GM12878 (cell line): ENCODE results near the gene ABCG2. TPM values are rescaled to one million over a fixed set of nuclear protein-coding genes. Genes with fewer than 3 reads are reported as not detected.
"Not testable (repeated sequence)": the region's sequence is repeated elsewhere in the genome, so short reads cannot be mapped to it uniquely, and the experiment has no call there.

ENCODE experiments used
- ATAC-seq: fragments of 200-7000 bp; cut with Tn5 transposase; 3 replicates; pipeline ENCODE4 v1.9.1; 2020; ENCODE audit warnings: mild to moderate bottlenecking, moderate library complexity
- BruUV-seq: library from RNA; stranded (reverse); fragments of 400-500 nt; replicated peaks from 2 replicates; lab custom pipeline; 2021; lab: Mats Ljungman, UMichigan
- CTCF ChIA-PET: fragments of 300-600 bp; sonication (Branson Sonifier 250); formaldehyde crosslinking; extraction: SDS; loops from one replicate; lab custom pipeline; 2021; ENCODE audit warnings: inconsistent platforms; lab: Yijun Ruan, JAX
- POLR2A ChIA-PET: fragments of 350-600 bp; formaldehyde crosslinking; extraction: SDS; loops from one replicate; lab custom pipeline; 2021; ENCODE audit warnings: inconsistent platforms; lab: Charles Lee
- RAD21 ChIA-PET: fragments of 300-600 bp; sonication (Branson Sonifier 250); formaldehyde crosslinking; loops from one replicate; lab custom pipeline; 2023; ENCODE audit warnings: antibody characterized with exemption; ENCODE audit not compliant: unreplicated experiment; lab: Charles Lee
- SMC1A ChIA-PET: fragments of 300-600 bp; sonication (Branson Sonifier 250); formaldehyde crosslinking; loops from one replicate; lab custom pipeline; 2023; ENCODE audit not compliant: unreplicated experiment, uncharacterized antibody; lab: Charles Lee
- DNase-seq: peaks from one replicate; pipeline ENCODE4 v3.0.0-alpha.2; 2011; ENCODE audit warnings: low read depth, low spot score
- FAIRE-seq: peaks from 3 replicates; lab custom pipeline; 2011; peaks lifted over from hg19 to GRCh38; lab: Jason Lieb, UNC
- H2AFZ ChIP-seq: 2 replicates; pipeline ENCODE4 v1.6.0; 2011; ENCODE audit warnings: low read depth, low read length, control low read depth; ENCODE audit not compliant: control insufficient read depth
- H3K27ac ChIP-seq: 2 replicates; pipeline ENCODE4 v1.5.1; 2011; ENCODE audit warnings: control low read depth; ENCODE audit not compliant: control insufficient read depth, insufficient read depth
- H3K27me3 ChIP-seq, 2 experiments: replicated peaks in 1 of 2; 2 replicates each; pipeline versions ENCODE4 v1.6.0 to v1.6.1; 2011; ENCODE audit warnings: low read length in 1 of 2; ENCODE audit not compliant: control insufficient read depth in 2 of 2, insufficient read depth in 2 of 2
- H3K36me3 ChIP-seq, 2 experiments: 2 replicates each; pipeline ENCODE4 v1.5.1; 2011; ENCODE audit warnings: low read length in 1 of 2; ENCODE audit not compliant: control insufficient read depth in 2 of 2, insufficient read depth in 2 of 2
- H3K4me1 ChIP-seq: 2 replicates; pipeline ENCODE4 v1.6.1; 2011; ENCODE audit warnings: mild to moderate bottlenecking, low read length, moderate library complexity, mixed read lengths; ENCODE audit not compliant: control insufficient read depth, insufficient read depth
- H3K4me2 ChIP-seq: 2 replicates; pipeline ENCODE4 v1.6.0; 2011; ENCODE audit warnings: control low read depth; ENCODE audit not compliant: control insufficient read depth, insufficient read depth
- H3K4me3 ChIP-seq: fragments of 200-600 bp; sonication (generic); 2 replicates; pipeline ENCODE4 v1.5.1; 2016
- H3K79me2 ChIP-seq: 2 replicates; pipeline ENCODE4 v1.6.0; 2011; ENCODE audit warnings: low read length; ENCODE audit not compliant: control insufficient read depth, insufficient read depth
- H3K9ac ChIP-seq: 2 replicates; pipeline ENCODE4 v1.8.0; 2011; ENCODE audit warnings: low read length, control low read depth, mixed read lengths; ENCODE audit not compliant: control insufficient read depth, insufficient read depth
- H3K9me3 ChIP-seq: replicated peaks from 3 replicates; pipeline ENCODE4 v1.5.1; 2011; ENCODE audit warnings: mild to moderate bottlenecking, low read length; ENCODE audit not compliant: control insufficient read depth, insufficient read depth
- H4K20me1 ChIP-seq: 2 replicates; pipeline ENCODE4 v1.6.0; 2011; ENCODE audit not compliant: control insufficient read depth, insufficient read depth
- BRCA1 ChIP-seq: IDR thresholded peaks from 2 replicates; pipeline ENCODE4 v1.6.1; 2011; ENCODE audit warnings: low read depth, low read length, improper control_type of control experiment
- MXI1 ChIP-seq: fragments of 150-350 bp; IDR thresholded peaks from 2 replicates; pipeline ENCODE4 v1.6.1; 2011; ENCODE audit warnings: low read depth, mild to moderate bottlenecking, inconsistent platforms, low read length, improper control_type of control experiment
- NFYB ChIP-seq: IDR thresholded peaks from 2 replicates; pipeline ENCODE4 v1.6.1; 2011; ENCODE audit warnings: low read depth, mild to moderate bottlenecking, low read length, improper control_type of control experiment, moderate library complexity; ENCODE audit not compliant: insufficient read depth
- NRF1 ChIP-seq: conservative IDR thresholded peaks from 2 replicates; pipeline ENCODE4 v1.6.1; 2011; ENCODE audit warnings: mild to moderate bottlenecking, low read depth, low read length, improper control_type of control experiment
- POLR2AphosphoS5 ChIP-seq: IDR thresholded peaks from 2 replicates; pipeline ENCODE4 v1.6.1; 2011; ENCODE audit warnings: mild to moderate bottlenecking, low read length, inconsistent platforms
- RB1 ChIP-seq: fragments of 450-650 bp; formaldehyde crosslinking; IDR thresholded peaks from 2 replicates; pipeline ENCODE4 v1.6.1; 2017; ENCODE audit warnings: mild to moderate bottlenecking, borderline replicate concordance
- RUNX3 ChIP-seq: IDR thresholded peaks from 2 replicates; pipeline ENCODE4 v1.6.1; 2012; ENCODE audit warnings: low read length, inconsistent platforms
- SMARCA5 ChIP-seq: fragments of 450-650 bp; IDR thresholded peaks from 2 replicates; pipeline ENCODE4 v1.6.1; 2017; ENCODE audit warnings: mild to moderate bottlenecking
- SRF ChIP-seq, 2 experiments: IDR thresholded peaks; 2 replicates each; pipeline ENCODE4 v1.6.1; 2011; ENCODE audit warnings: low read depth in 2 of 2, low read length in 2 of 2, mild to moderate bottlenecking in 1 of 2, moderate library complexity in 1 of 2
- YY1 ChIP-seq: IDR thresholded peaks from 2 replicates; pipeline ENCODE4 v1.6.1; 2011; ENCODE audit warnings: low read depth, mild to moderate bottlenecking, low read length
- ZNF384 ChIP-seq: IDR thresholded peaks from 2 replicates; pipeline ENCODE4 v1.6.1; 2012; ENCODE audit warnings: low read depth, mild to moderate bottlenecking, low read length, improper control_type of control experiment, borderline replicate concordance
- ZNF622 ChIP-seq: fragments of 450-650 bp; IDR thresholded peaks from 2 replicates; pipeline ENCODE4 v1.6.1; 2017; ENCODE audit warnings: mild to moderate bottlenecking, inconsistent platforms
- WGBS: methylation state at CpG from one replicate; pipeline ENCODE4 v1.1.6; 2016; ENCODE audit warnings: low lambda C conversion rate; ENCODE audit not compliant: insufficient replicate concordance, insufficient coverage; ENCODE audit errors: missing lambda C conversion rate; 5-methylcytosine and 5-hydroxymethylcytosine counted together
- in situ Hi-C: fragments of 300-500 bp; cut with MboI; formaldehyde crosslinking; loops from 9 replicates; pipeline ENCODE4 v1.14.3; 2018; ENCODE audit warnings: mixed read lengths
- intact Hi-C: fragments of 100-400 bp; cut with micrococcal nuclease; formaldehyde crosslinking; loops from one replicate; pipeline ENCODE4 v1.14.2; 2022; ENCODE audit not compliant: unreplicated experiment
- polyA plus RNA-seq, 11 experiments: library from polyadenylated mRNA; depleted of rRNA in 4 of 11; unstranded in 6 of 11; stranded (reverse) in 5 of 11; fragments of >200 nt; fragmentation: Nextera tagmentation in 4 of 11; fragmentation: Illumina TruSeq in 1 of 11; extraction: Ambion mirVana in 4 of 11; extraction: Trizol in 1 of 11; gene quantifications; 1 replicate in 1 of 11; 2 replicates in 10 of 11; pipeline versions ENCODE4 v1.2.1 to v1.2.3, GENCODE V29; 2011 to 2016; ENCODE audit warnings: inconsistent platforms in 2 of 11, missing spikeins in 2 of 11, low read depth in 1 of 11
- total RNA-seq, 4 experiments: library from RNA; depleted of rRNA in 3 of 4; stranded (reverse); fragments of >200 nt in 3 of 4; fragmentation: Illumina TruSeq in 1 of 4; extraction: Trizol in 1 of 4; gene quantifications; 2 replicates each; pipeline versions ENCODE4 v1.2.1 to v1.2.3, GENCODE V29; 2013 to 2021
- TF ChIP-seq, protein P1 (sequence below): IDR thresholded peaks from 2 replicates; pipeline ENCODE4 v1.6.1; 2011; ENCODE audit warnings: borderline replicate concordance, low read depth, mild to moderate bottlenecking, moderate library complexity, mixed read lengths, low read length; ENCODE audit not compliant: insufficient read depth; ENCODE audit errors: extremely low read length
- TF ChIP-seq, protein P2 (sequence below): fragments of 450-650 bp; IDR thresholded peaks from 2 replicates; pipeline ENCODE4 v1.6.1; 2016; ENCODE audit warnings: mild to moderate bottlenecking, moderate library complexity, borderline replicate concordance

ABCG2 gene
- total and polyA plus RNA-seq, 10 of the 15 experiments (the other 5 are each of a cell fraction or from before 2014, with no cell fraction given) = 0.03 to 0.06 (median 0.04) TPM; not detected in 7

DNA sequence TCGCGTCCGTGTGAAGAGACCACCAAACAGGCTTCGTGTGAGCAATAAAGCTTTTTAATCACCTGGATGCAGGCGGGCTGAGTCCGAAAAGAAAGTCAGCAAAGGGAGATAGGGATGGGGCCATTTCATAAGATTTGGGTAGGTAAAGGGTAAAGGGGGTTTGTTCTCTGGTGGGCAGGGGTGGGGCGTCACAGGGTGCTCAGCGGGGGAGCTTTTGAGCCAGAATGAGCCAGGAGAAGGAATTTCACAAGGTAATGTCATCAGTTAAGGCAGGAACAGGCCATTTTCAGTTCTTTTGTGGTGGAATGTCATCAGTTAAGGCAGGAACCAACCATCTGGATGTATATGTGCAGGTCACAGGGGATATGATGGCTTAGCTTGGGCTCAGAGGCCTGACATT, 6.1 kb downstream of the ABCG2 start:
- H3K4me3 ChIP-seq, RAD21 ChIA-PET, BruUV-seq, in situ Hi-C loops, H3K27me3 ChIP-seq, SMC1A ChIA-PET, H4K20me1 ChIP-seq, H3K79me2 ChIP-seq, POLR2A ChIA-PET, H3K4me2 ChIP-seq, H3K9me3 ChIP-seq, intact Hi-C loops, H3K36me3 ChIP-seq, DNase-seq, H3K9ac ChIP-seq, H3K4me1 ChIP-seq, ATAC-seq, FAIRE-seq, H3K27ac ChIP-seq, H2AFZ ChIP-seq: not testable (repeated sequence)
- CTCF ChIA-PET = interaction anchor here (0.6 kb wide), 1 partner anchor 10 kb away, joined by 3 read pairs; no protein-coding TSS in a partner anchor
- 35% methylated on average over 8 of the region's 8 CpGs for WGBS

DNA sequence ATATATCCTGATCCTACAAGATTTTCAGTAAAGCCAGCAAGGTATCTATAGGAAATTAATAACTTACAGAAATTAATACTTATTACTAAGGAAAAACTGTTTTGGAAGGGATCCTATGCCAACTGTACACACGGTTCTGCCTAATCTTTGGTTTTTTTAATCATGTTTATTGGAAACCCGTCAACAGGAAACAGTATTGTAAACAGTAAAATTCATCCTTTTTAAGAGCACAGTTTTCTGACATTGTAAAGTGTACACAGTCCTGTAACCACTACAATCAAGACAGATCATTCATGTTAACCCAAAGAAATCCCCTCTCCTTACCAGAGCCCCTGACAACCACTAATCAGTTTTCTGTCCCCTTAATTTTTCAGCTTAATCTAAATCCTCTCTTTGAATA, 9.9 kb downstream of the ABCG2 start:
- 35% methylated on average over 2 of the region's 2 CpGs for WGBS
- CTCF ChIA-PET = no interaction called here
- no peak for TF ChIP-seq BRCA1
- TF ChIP-seq RB1 = no peak
- TF ChIP-seq YY1 = no peak
- no peak for TF ChIP-seq ZNF384
- TF ChIP-seq POLR2AphosphoS5 = no peak
- TF ChIP-seq NRF1 = no peak
- no peak for TF ChIP-seq SRF (IDR thresholded peaks at IDR 0.05; ENCODE audit: low read depth in 2 of 2, low read length in 2 of 2)
- no peak for TF ChIP-seq ZNF622
- TF ChIP-seq, protein P1, sequence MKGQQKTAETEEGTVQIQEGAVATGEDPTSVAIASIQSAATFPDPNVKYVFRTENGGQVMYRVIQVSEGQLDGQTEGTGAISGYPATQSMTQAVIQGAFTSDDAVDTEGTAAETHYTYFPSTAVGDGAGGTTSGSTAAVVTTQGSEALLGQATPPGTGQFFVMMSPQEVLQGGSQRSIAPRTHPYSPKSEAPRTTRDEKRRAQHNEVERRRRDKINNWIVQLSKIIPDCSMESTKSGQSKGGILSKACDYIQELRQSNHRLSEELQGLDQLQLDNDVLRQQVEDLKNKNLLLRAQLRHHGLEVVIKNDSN = no peak
- TF ChIP-seq, protein P2, sequence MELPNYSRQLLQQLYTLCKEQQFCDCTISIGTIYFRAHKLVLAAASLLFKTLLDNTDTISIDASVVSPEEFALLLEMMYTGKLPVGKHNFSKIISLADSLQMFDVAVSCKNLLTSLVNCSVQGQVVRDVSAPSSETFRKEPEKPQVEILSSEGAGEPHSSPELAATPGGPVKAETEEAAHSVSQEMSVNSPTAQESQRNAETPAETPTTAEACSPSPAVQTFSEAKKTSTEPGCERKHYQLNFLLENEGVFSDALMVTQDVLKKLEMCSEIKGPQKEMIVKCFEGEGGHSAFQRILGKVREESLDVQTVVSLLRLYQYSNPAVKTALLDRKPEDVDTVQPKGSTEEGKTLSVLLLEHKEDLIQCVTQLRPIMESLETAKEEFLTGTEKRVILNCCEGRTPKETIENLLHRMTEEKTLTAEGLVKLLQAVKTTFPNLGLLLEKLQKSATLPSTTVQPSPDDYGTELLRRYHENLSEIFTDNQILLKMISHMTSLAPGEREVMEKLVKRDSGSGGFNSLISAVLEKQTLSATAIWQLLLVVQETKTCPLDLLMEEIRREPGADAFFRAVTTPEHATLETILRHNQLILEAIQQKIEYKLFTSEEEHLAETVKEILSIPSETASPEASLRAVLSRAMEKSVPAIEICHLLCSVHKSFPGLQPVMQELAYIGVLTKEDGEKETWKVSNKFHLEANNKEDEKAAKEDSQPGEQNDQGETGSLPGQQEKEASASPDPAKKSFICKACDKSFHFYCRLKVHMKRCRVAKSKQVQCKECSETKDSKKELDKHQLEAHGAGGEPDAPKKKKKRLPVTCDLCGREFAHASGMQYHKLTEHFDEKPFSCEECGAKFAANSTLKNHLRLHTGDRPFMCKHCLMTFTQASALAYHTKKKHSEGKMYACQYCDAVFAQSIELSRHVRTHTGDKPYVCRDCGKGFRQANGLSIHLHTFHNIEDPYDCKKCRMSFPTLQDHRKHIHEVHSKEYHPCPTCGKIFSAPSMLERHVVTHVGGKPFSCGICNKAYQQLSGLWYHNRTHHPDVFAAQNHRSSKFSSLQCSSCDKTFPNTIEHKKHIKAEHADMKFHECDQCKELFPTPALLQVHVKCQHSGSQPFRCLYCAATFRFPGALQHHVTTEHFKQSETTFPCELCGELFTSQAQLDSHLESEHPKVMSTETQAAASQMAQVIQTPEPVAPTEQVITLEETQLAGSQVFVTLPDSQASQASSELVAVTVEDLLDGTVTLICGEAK = no peak
- no peak for TF ChIP-seq RUNX3
- TF ChIP-seq MXI1 = no peak
- no peak for TF ChIP-seq NFYB
- no peak for TF ChIP-seq SMARCA5

More for the DNA sequence above, 9.9 kb downstream of the ABCG2 start:
- ChIA-PET SMC1A (no interaction called here), RAD21 (interaction anchor here (0.6 kb wide), 1 partner anchor 115 kb away, joined by 3 read pairs; no protein-coding TSS in a partner anchor), POLR2A (no interaction called here)
- DNase-seq (no peak), ATAC-seq (no peak), FAIRE-seq (no peak)
- intact Hi-C loops (no loop called here), in situ Hi-C loops (no loop called here)
- H3K36me3 ChIP-seq = no peaks in the 10 kb centered on the region
- H3K79me2 ChIP-seq = no peaks in the 10 kb centered on the region
- H4K20me1 ChIP-seq = no peaks in the 10 kb centered on the region
- no peak overlapping the region for H2AFZ ChIP-seq
- H3K27me3 ChIP-seq = no peaks in the 10 kb centered on the region; a peak in 1 of 4 replicates
- no peaks in the 10 kb centered on the region for H3K4me1 ChIP-seq
- BruUV-seq = no TSS peak
- no peak overlapping the region for H3K4me2 ChIP-seq
- no peaks in the 10 kb centered on the region for H3K9me3 ChIP-seq
- no peak overlapping the region for H3K4me3 ChIP-seq
- no peak overlapping the region for H3K9ac ChIP-seq
- no peak overlapping the region for H3K27ac ChIP-seq
